Measurements from ENCODE around the gene ALAS1.

ALAS1 gene

DNA sequence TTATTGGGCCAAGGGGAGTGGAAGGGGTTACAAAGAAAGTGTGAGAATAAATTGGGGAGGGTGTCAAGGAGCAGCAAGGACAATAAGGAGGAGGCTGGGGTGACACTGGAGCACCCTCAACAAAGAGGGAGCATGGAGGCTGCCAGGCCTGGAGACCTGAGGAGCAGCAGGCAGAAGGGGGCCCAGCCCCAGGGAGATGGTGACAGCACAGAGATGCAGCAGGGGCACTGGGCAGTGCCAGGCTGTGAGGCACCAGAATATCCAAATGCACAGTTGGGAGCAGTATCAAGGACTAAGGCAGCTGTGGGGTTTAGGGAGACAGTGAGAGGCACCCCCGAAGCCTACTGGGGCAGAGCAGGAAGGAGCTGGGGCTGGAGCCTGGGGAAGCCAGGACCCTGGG lies 19.4 kb upstream of the ALAS1 start:
- no peaks in the 10 kb centered on the region for H3K9me3 ChIP-seq (ENCODE audit: insufficient read depth, low read length)
- H3K9ac ChIP-seq (ENCODE audit: insufficient read length, low read depth) = no peak overlapping the region
- TF ChIP-seq ZNF274 (IDR thresholded peaks at IDR 0.05; ENCODE audit: low read depth, low read length) (no peak), YY1 (IDR thresholded peaks at IDR 0.05; ENCODE audit: insufficient read depth, insufficient read length) (no peak), SUZ12 (IDR thresholded peaks at IDR 0.05; ENCODE audit: extremely low read depth, insufficient read depth, insufficient read length) (no peak)
- no peak for DNase-seq (ENCODE audit: low read depth, low spot score)
- no peaks in the 10 kb centered on the region for H3K36me3 ChIP-seq (ENCODE audit: insufficient read depth, insufficient read length, low read length)
- no peaks in the 10 kb centered on the region for H3K27me3 ChIP-seq (ENCODE audit: insufficient read depth, insufficient read length)
- H3K4me1 ChIP-seq (ENCODE audit: insufficient read depth, insufficient read length) = peaks cover 18% of the 10 kb centered on the region
- H3K4me3 ChIP-seq (ENCODE audit: insufficient read length, low read depth) = no peak overlapping the region

DNA sequence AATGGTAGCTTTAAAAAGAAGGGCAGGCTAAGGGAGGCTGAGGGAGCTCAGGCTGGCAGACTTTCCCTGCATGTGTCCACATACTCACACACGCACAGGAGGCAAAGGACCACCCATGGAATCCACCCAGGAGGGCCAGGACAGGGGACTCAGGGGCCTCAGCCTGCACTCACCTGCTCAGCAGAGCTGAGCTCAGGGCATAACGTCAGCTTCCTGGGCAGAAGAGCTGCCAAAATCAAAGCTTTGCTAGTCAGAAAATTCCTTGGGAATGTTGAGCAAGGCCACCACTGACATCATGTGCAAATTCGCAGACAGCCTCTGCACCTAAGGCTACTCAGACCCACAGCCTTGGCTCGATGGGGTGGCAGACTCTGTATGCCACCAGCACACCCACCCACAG lies 16.4 kb upstream of the ALAS1 start:
- TF ChIP-seq ZNF274 (IDR thresholded peaks at IDR 0.05; ENCODE audit: low read depth, low read length) = no peak
- no peak for TF ChIP-seq SUZ12 (IDR thresholded peaks at IDR 0.05; ENCODE audit: extremely low read depth, insufficient read depth, insufficient read length)
- no peak for TF ChIP-seq YY1 (IDR thresholded peaks at IDR 0.05; ENCODE audit: insufficient read depth, insufficient read length)
- Histone ChIP-seq H3K27me3 (ENCODE audit: insufficient read depth, insufficient read length) (no peaks in the 10 kb centered on the region), H3K4me3 (ENCODE audit: insufficient read length, low read depth) (no peak overlapping the region), H3K4me1 (ENCODE audit: insufficient read depth, insufficient read length) (peaks cover 11% of the 10 kb centered on the region), H3K9ac (ENCODE audit: insufficient read length, low read depth) (no peak overlapping the region), H3K36me3 (ENCODE audit: insufficient read depth, insufficient read length, low read length) (no peaks in the 10 kb centered on the region), H3K9me3 (ENCODE audit: insufficient read depth, low read length) (no peaks in the 10 kb centered on the region)
- DNase-seq (ENCODE audit: low read depth, low spot score) = no peak

DNA sequence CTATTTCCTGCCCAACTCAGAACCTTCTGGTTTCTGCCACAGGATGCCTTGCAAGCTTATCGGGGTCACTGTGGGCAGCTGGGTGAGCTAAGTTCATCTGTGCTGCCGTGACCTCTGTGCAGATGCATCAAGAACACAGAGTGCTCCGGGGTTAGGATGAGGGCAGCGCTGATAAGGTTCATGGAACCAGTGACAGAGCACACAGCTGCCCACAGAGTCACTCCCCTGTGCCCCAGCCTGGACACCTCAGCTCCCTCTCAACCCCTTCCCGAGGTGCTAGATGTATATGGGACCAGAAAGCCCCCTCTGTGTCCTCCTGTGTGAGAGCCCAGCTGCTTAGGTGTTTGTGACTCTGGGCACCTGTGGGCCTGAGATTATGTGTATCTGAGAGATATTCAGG lies 15.8 kb upstream of the ALAS1 start:
- H3K4me3 ChIP-seq (ENCODE audit: insufficient read length, low read depth) = no peak overlapping the region
- H3K36me3 ChIP-seq (ENCODE audit: insufficient read depth, insufficient read length, low read length) = no peaks in the 10 kb centered on the region
- TF ChIP-seq YY1 (IDR thresholded peaks at IDR 0.05; ENCODE audit: insufficient read depth, insufficient read length) (no peak), ZNF274 (IDR thresholded peaks at IDR 0.05; ENCODE audit: low read depth, low read length) (no peak)
- no peak overlapping the region for H3K9ac ChIP-seq (ENCODE audit: insufficient read length, low read depth)
- no peak for DNase-seq (ENCODE audit: low read depth, low spot score)
- no peaks in the 10 kb centered on the region for H3K27me3 ChIP-seq (ENCODE audit: insufficient read depth, insufficient read length)
- peaks cover 5% of the 10 kb centered on the region for H3K4me1 ChIP-seq (ENCODE audit: insufficient read depth, insufficient read length)
- no peaks in the 10 kb centered on the region for H3K9me3 ChIP-seq (ENCODE audit: insufficient read depth, low read length)

DNA sequence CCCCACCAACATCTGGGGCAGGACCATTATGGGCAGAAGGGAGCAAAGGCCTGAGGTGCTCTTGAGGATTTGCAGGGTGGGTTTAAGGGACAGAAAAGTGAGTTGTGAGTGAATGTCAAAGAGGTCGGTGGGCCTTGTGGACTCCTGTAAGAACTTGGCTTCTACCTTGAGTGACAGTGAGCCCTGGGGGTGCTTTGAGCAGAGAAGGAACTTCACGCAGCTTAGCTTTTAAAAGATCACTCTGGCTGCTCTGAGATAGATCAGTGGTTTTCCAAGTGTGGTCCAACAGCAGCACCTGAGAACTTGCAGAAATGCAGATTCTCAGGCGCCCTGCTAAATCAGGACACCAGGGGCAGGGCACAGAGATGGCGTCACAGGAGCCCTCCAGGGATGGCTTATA lies 15.3 kb upstream of the ALAS1 start:
- no peak for DNase-seq (ENCODE audit: low read depth, low spot score)
- no peak overlapping the region for H3K4me3 ChIP-seq (ENCODE audit: insufficient read length, low read depth)
- TF ChIP-seq YY1 (IDR thresholded peaks at IDR 0.05; ENCODE audit: insufficient read depth, insufficient read length) = no peak
- no peak for TF ChIP-seq ZNF274 (IDR thresholded peaks at IDR 0.05; ENCODE audit: low read depth, low read length)
- no peak for TF ChIP-seq SUZ12 (IDR thresholded peaks at IDR 0.05; ENCODE audit: extremely low read depth, insufficient read depth, insufficient read length)
- H3K27me3 ChIP-seq (ENCODE audit: insufficient read depth, insufficient read length) = no peaks in the 10 kb centered on the region
- peaks cover under 1% of the 10 kb centered on the region for H3K4me1 ChIP-seq (ENCODE audit: insufficient read depth, insufficient read length)
- no peaks in the 10 kb centered on the region for H3K36me3 ChIP-seq (ENCODE audit: insufficient read depth, insufficient read length, low read length)
- H3K9me3 ChIP-seq (ENCODE audit: insufficient read depth, low read length) = no peaks in the 10 kb centered on the region
- H3K9ac ChIP-seq (ENCODE audit: insufficient read length, low read depth) = no peak overlapping the region

DNA sequence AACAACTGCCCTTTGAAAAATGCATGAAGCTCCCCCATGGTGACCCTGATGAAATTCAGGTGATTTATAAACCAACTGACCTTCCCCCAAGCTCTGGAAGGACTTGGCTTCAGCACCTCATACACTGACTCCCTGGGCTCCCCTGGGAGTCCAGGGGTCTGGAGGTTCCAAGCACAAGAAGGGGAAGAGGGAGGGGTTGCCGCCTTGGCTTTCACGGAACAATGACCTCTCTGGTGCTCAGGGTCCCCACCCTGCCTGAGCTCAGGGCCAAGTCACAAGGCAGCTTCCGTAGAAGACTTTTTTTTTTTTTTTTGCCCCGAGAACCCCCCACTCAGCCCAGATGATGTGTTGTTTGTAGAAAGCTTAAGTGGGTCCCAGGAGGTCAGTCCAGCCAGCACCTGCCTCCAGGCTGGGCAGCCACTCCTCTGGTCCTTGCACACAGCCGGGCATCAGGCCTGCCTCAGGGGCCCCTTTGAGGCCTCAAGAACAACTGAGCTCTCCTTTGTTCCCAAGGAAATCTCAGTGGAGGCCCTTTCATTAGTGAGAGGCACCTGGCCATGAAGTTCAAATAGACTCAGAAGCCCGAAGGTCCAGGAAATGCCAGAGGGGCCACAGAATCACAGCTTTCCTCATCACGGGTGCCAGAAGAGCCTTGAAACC lies 14.0 kb upstream of the ALAS1 start:
- Histone ChIP-seq H3K27me3 (ENCODE audit: insufficient read depth, insufficient read length) (no peaks in the 10 kb centered on the region), H3K9ac (ENCODE audit: insufficient read length, low read depth) (no peak overlapping the region), H3K4me3 (ENCODE audit: insufficient read length, low read depth) (no peak overlapping the region), H3K9me3 (ENCODE audit: insufficient read depth, low read length) (no peaks in the 10 kb centered on the region), H3K36me3 (ENCODE audit: insufficient read depth, insufficient read length, low read length) (no peaks in the 10 kb centered on the region), H3K4me1 (ENCODE audit: insufficient read depth, insufficient read length) (no peaks in the 10 kb centered on the region)
- TF ChIP-seq SUZ12 (IDR thresholded peaks at IDR 0.05; ENCODE audit: extremely low read depth, insufficient read depth, insufficient read length) (no peak), ZNF274 (IDR thresholded peaks at IDR 0.05; ENCODE audit: low read depth, low read length) (no peak), YY1 (IDR thresholded peaks at IDR 0.05; ENCODE audit: insufficient read depth, insufficient read length) (no peak)
- no peak for DNase-seq (ENCODE audit: low read depth, low spot score)

DNA sequence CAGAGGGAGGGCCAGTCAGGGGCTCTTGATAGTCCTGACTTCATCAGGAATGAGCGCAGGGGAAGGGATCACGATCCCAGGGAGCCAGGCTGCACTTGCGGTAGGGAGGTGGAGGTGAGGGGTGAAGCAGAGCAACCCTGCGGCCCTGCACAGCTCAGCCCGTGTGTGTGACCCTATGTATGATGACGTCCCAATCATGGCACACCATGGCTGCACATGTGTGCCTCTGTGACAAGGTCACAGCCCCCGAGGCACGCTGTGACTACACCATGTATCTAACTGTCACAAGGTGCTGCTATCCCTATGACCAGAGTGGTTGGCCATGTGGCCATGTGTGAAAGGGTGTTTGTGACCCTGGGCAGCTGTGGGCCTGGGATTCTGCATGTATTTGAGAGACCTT lies 13.3 kb upstream of the ALAS1 start:
- no peaks in the 10 kb centered on the region for H3K36me3 ChIP-seq (ENCODE audit: insufficient read depth, insufficient read length, low read length)
- H3K4me1 ChIP-seq (ENCODE audit: insufficient read depth, insufficient read length) = no peaks in the 10 kb centered on the region
- no peaks in the 10 kb centered on the region for H3K9me3 ChIP-seq (ENCODE audit: insufficient read depth, low read length)
- H3K27me3 ChIP-seq (ENCODE audit: insufficient read depth, insufficient read length) = no peaks in the 10 kb centered on the region
- H3K9ac ChIP-seq (ENCODE audit: insufficient read length, low read depth) = no peak overlapping the region
- H3K4me3 ChIP-seq (ENCODE audit: insufficient read length, low read depth) = no peak overlapping the region
- no peak for DNase-seq (ENCODE audit: low read depth, low spot score)
- no peak for TF ChIP-seq ZNF274 (IDR thresholded peaks at IDR 0.05; ENCODE audit: low read depth, low read length)
- no peak for TF ChIP-seq SUZ12 (IDR thresholded peaks at IDR 0.05; ENCODE audit: extremely low read depth, insufficient read depth, insufficient read length)
- TF ChIP-seq YY1 (IDR thresholded peaks at IDR 0.05; ENCODE audit: insufficient read depth, insufficient read length) = no peak

DNA sequence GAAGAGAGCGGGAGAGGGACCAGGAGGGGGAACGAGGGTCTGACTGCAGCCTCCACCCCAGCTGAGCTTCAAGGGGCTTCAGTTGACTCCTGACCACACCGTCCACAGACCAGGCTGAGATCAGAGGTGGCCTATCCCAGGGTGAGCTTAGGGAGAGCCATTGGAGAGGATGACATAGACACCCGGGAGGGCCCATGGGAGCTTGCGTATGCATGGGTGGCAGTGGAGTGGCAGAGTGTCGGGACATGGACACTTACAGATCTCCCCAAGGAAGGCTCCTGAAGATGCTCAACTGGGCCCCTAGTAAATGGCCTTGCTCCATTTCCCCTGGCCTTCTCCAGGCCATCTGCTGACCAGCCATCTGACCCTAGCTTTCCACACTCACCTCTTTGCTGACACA lies 12.6 kb upstream of the ALAS1 start:
- TF ChIP-seq YY1 (IDR thresholded peaks at IDR 0.05; ENCODE audit: insufficient read depth, insufficient read length) (no peak), SUZ12 (IDR thresholded peaks at IDR 0.05; ENCODE audit: extremely low read depth, insufficient read depth, insufficient read length) (no peak), ZNF274 (IDR thresholded peaks at IDR 0.05; ENCODE audit: low read depth, low read length) (no peak)

More for the DNA sequence above, 12.6 kb upstream of the ALAS1 start:
- H3K4me1 ChIP-seq (ENCODE audit: insufficient read depth, insufficient read length) = no peaks in the 10 kb centered on the region
- no peaks in the 10 kb centered on the region for H3K9me3 ChIP-seq (ENCODE audit: insufficient read depth, low read length)
- H3K9ac ChIP-seq (ENCODE audit: insufficient read length, low read depth) = no peak overlapping the region
- H3K36me3 ChIP-seq (ENCODE audit: insufficient read depth, insufficient read length, low read length) = no peaks in the 10 kb centered on the region
- H3K4me3 ChIP-seq (ENCODE audit: insufficient read length, low read depth) = no peak overlapping the region
- H3K27me3 ChIP-seq (ENCODE audit: insufficient read depth, insufficient read length) = no peaks in the 10 kb centered on the region
- DNase-seq (ENCODE audit: low read depth, low spot score) = no peak

All from NT2/D1 (cell line).